PC-9 (cell line): ENCODE results near the gene TBX10.

Experiments used
- EZH2 ChIP-seq: fragments of 200-600 bp; sonication (generic); IDR thresholded peaks from 2 replicates; pipeline ENCODE4 v1.8.0; 2017; ENCODE audit warnings: antibody characterized with exemption, low read depth
- TF ChIP-seq, protein P1 (sequence below): fragments of 200-600 bp; sonication (generic); conservative IDR thresholded peaks from 2 replicates; pipeline ENCODE4 v1.6.1; 2017; ENCODE audit warnings: mixed run types, antibody characterized with exemption, mild to moderate bottlenecking, moderate library complexity

DNA sequence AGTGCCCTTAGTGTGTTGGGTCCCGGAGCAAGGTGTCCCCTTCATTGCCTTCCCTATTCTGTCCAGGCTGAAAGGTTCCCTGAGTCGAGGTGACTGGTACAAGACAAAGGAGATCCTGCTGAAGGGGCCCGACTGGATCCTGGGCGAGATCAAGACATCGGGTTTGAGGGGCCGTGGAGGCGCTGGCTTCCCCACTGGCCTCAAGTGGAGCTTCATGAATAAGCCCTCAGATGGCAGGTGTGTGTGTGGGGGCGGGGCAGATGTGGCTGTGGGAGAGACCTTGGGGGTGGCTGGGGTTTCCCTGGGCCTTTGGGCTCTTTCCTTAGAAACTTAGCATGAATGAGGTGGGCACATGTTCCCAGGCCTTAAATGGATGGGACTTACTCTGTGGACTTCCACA is 31.1 kb downstream of the TBX10 start:
- TF ChIP-seq, protein P1, sequence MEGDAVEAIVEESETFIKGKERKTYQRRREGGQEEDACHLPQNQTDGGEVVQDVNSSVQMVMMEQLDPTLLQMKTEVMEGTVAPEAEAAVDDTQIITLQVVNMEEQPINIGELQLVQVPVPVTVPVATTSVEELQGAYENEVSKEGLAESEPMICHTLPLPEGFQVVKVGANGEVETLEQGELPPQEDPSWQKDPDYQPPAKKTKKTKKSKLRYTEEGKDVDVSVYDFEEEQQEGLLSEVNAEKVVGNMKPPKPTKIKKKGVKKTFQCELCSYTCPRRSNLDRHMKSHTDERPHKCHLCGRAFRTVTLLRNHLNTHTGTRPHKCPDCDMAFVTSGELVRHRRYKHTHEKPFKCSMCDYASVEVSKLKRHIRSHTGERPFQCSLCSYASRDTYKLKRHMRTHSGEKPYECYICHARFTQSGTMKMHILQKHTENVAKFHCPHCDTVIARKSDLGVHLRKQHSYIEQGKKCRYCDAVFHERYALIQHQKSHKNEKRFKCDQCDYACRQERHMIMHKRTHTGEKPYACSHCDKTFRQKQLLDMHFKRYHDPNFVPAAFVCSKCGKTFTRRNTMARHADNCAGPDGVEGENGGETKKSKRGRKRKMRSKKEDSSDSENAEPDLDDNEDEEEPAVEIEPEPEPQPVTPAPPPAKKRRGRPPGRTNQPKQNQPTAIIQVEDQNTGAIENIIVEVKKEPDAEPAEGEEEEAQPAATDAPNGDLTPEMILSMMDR, result no peak
- TF ChIP-seq EZH2, result no peak
